Activated CD8-positive, alpha-beta memory T cell treated with anti-CD3 and anti-CD28 coated beads, Interleukin-2, amount 10 ng/mL, durations not matched to agents 7 days and 5 days (primary cell): ENCODE measurements around the gene TK2. TPM values are rescaled to one million over a fixed set of nuclear protein-coding genes. Genes with fewer than 3 reads are reported as not detected.

ENCODE experiments used
- ATAC-seq: fragments of 150-1000 bp; cut with Tn5 transposase; one replicate; pipeline ENCODE4 v1.10.0; 2021; ENCODE audit warnings: moderate library complexity
- CTCF ChIA-PET: fragments of 350-600 bp; sonication (Branson Sonifier 250); formaldehyde crosslinking; loops from one replicate; lab custom pipeline; 2021; ENCODE audit warnings: antibody characterized with exemption; lab: Charles Lee
- DNase-seq: peaks from one replicate; pipeline ENCODE4 v3.0.0-alpha.2; 2020
- H3K27ac Mint-ChIP-seq: one replicate; pipeline ENCODE4 v1.8.0; 2021; ENCODE audit warnings: mild to moderate bottlenecking, mixed read lengths
- H3K27me3 Mint-ChIP-seq: one replicate; pipeline ENCODE4 v1.8.0; 2021; ENCODE audit warnings: mixed read lengths
- H3K36me3 Mint-ChIP-seq: one replicate; pipeline ENCODE4 v1.8.0; 2021; ENCODE audit warnings: mild to moderate bottlenecking, mixed read lengths
- H3K4me1 Mint-ChIP-seq: one replicate; pipeline ENCODE4 v1.8.0; 2021; ENCODE audit warnings: mixed read lengths
- H3K4me3 Mint-ChIP-seq: one replicate; pipeline ENCODE4 v1.8.0; 2021; ENCODE audit warnings: mild to moderate bottlenecking, moderate library complexity, mixed read lengths
- H3K9me3 Mint-ChIP-seq: one replicate; pipeline ENCODE4 v1.8.0; 2022; ENCODE audit warnings: low read depth, mixed read lengths
- total RNA-seq, 2 experiments: library from RNA; stranded (reverse); gene quantifications; one replicate each; pipeline ENCODE4 v1.2.3, GENCODE V29; 2021

TK2 gene
- total RNA-seq, 2 experiments from 2014 or later, result 8.5 to 10.8 TPM

GRCh38 chr16:66476328-66477027 lies 73.4 kb downstream of the TK2 start:
- peak; percentile 60 for DNase-seq
- H3K4me1 Mint-ChIP-seq, result peaks cover 35% of the 10 kb centered on the region
- H3K9me3 Mint-ChIP-seq, result no peaks in the 10 kb centered on the region
- H3K27ac Mint-ChIP-seq, result no peak overlapping the region
- ATAC-seq, result no peak
- H3K27me3 Mint-ChIP-seq, result no peaks in the 10 kb centered on the region
- no peak overlapping the region for H3K4me3 Mint-ChIP-seq
- CTCF ChIA-PET, result interaction anchor here (0.8 to 13.9 kb wide), 20 partner anchors 8 to 175 kb away, joined by 3 to 209 read pairs (median 4); partner anchors contain the start of gene CKLF
- no peaks in the 10 kb centered on the region for H3K36me3 Mint-ChIP-seq

- CTCF ChIA-PET, result interaction anchor here (1.0 to 13.9 kb wide), 10 partner anchors 20 to 176 kb away, joined by 3 to 209 read pairs (median 6); partner anchors contain the start of gene CKLF
- Mint-ChIP-seq H3K9me3 (no peaks in the 10 kb centered on the region), H3K27me3 (no peaks in the 10 kb centered on the region), H3K4me3 (no peak overlapping the region), H3K36me3 (no peaks in the 10 kb centered on the region), H3K4me1 (peaks cover 35% of the 10 kb centered on the region), H3K27ac (no peak overlapping the region)
- ATAC-seq (no peak), DNase-seq (peak; percentile 41)
Observed at GRCh38 chr16:66475232-66475631, 74.7 kb downstream of the TK2 start.

GRCh38 chr16:66474750-66475199 lies 75.1 kb downstream of the TK2 start:
- Mint-ChIP-seq H3K4me3 (no peak overlapping the region), H3K27me3 (no peaks in the 10 kb centered on the region), H3K9me3 (no peaks in the 10 kb centered on the region), H3K36me3 (no peaks in the 10 kb centered on the region), H3K27ac (peak overlapping the region; percentile 63), H3K4me1 (peaks cover 35% of the 10 kb centered on the region)
- ATAC-seq, result peak; percentile 90
- peak; percentile 88 for DNase-seq
- CTCF ChIA-PET, result interaction anchor here (0.8 to 13.9 kb wide), 10 partner anchors 8 to 133 kb away, joined by 3 to 209 read pairs (median 6); partner anchors contain the start of gene CKLF

- Mint-ChIP-seq H3K27me3 (peaks cover 1% of the 10 kb centered on the region), H3K27ac (no peak overlapping the region), H3K4me3 (no peak overlapping the region)
Observed at GRCh38 chr16:66473654-66474519, 76.0 kb downstream of the TK2 start.

GRCh38 chr16:66473051-66473571 lies 76.8 kb downstream of the TK2 start:
- CTCF ChIA-PET, result interaction anchor here (0.7 to 13.9 kb wide), 4 partner anchors 11 to 178 kb away, joined by 3 to 209 read pairs (median 5); no protein-coding TSS in a partner anchor
- Mint-ChIP-seq H3K4me3 (no peak overlapping the region), H3K27ac (no peak overlapping the region), H3K4me1 (peaks cover 25% of the 10 kb centered on the region), H3K9me3 (no peaks in the 10 kb centered on the region), H3K36me3 (no peaks in the 10 kb centered on the region), H3K27me3 (peaks cover 4% of the 10 kb centered on the region)
- ATAC-seq, result no peak
- DNase-seq, result no peak

More at GRCh38 chr16:66473654-66474519, 76.0 kb downstream of the TK2 start:
- H3K36me3 Mint-ChIP-seq, result no peaks in the 10 kb centered on the region
- DNase-seq (no peak), ATAC-seq (no peak)
- no peaks in the 10 kb centered on the region for H3K9me3 Mint-ChIP-seq
- CTCF ChIA-PET, result interaction anchor here (0.6 to 13.9 kb wide), 12 partner anchors 9 to 177 kb away, joined by 3 to 209 read pairs (median 3); partner anchors contain the start of gene CKLF
- H3K4me1 Mint-ChIP-seq, result peaks cover 30% of the 10 kb centered on the region

GRCh38 chr16:66471716-66472393 lies 78.1 kb downstream of the TK2 start:
- peaks cover 23% of the 10 kb centered on the region for H3K4me1 Mint-ChIP-seq

GRCh38 chr16:66471264-66471663 lies 78.7 kb downstream of the TK2 start:
- Mint-ChIP-seq H3K4me3 (no peak overlapping the region), H3K27me3 (peaks cover 6% of the 10 kb centered on the region), H3K9me3 (peaks cover 1% of the 10 kb centered on the region), H3K4me1 (peaks cover 20% of the 10 kb centered on the region), H3K36me3 (no peaks in the 10 kb centered on the region), H3K27ac (no peak overlapping the region)
- no peak for ATAC-seq
- CTCF ChIA-PET, result interaction anchor here (0.8 to 1.8 kb wide), 2 partner anchors 14 to 118 kb away, joined by 3 to 6 read pairs; no protein-coding TSS in a partner anchor
- no peak for DNase-seq

More at GRCh38 chr16:66471716-66472393, 78.1 kb downstream of the TK2 start:
- Mint-ChIP-seq H3K4me3 (no peak overlapping the region), H3K36me3 (no peaks in the 10 kb centered on the region), H3K27me3 (peaks cover 4% of the 10 kb centered on the region), H3K9me3 (no peaks in the 10 kb centered on the region), H3K27ac (no peak overlapping the region)
- CTCF ChIA-PET, result interaction anchor here (0.8 to 13.9 kb wide), 3 partner anchors 13 to 118 kb away, joined by 3 to 209 read pairs (median 6); no protein-coding TSS in a partner anchor
- DNase-seq (no peak), ATAC-seq (no peak)

- Mint-ChIP-seq H3K27ac (no peak overlapping the region), H3K9me3 (peaks cover 2% of the 10 kb centered on the region), H3K4me1 (peaks cover 17% of the 10 kb centered on the region), H3K4me3 (no peak overlapping the region), H3K27me3 (peaks cover 9% of the 10 kb centered on the region), H3K36me3 (no peaks in the 10 kb centered on the region)
- CTCF ChIA-PET, result no interaction called here
- no peak for DNase-seq
- no peak for ATAC-seq
Observed at GRCh38 chr16:66470556-66470955, 79.4 kb downstream of the TK2 start.

GRCh38 chr16:66469947-66470546 lies 79.9 kb downstream of the TK2 start:
- H3K36me3 Mint-ChIP-seq, result no peaks in the 10 kb centered on the region
- DNase-seq (no peak), ATAC-seq (no peak)
- peaks cover 12% of the 10 kb centered on the region for H3K4me1 Mint-ChIP-seq
- H3K27ac Mint-ChIP-seq, result no peak overlapping the region
- H3K4me3 Mint-ChIP-seq, result no peak overlapping the region
- CTCF ChIA-PET, result interaction anchor here (0.9 to 1.9 kb wide), 3 partner anchors 11 to 119 kb away, joined by 5 to 9 read pairs (median 6); no protein-coding TSS in a partner anchor
- H3K27me3 Mint-ChIP-seq, result peaks cover 13% of the 10 kb centered on the region
- peaks cover 2% of the 10 kb centered on the region for H3K9me3 Mint-ChIP-seq

GRCh38 chr16:66469291-66469946 lies 80.5 kb downstream of the TK2 start:
- Mint-ChIP-seq H3K4me3 (no peak overlapping the region), H3K9me3 (peaks cover 2% of the 10 kb centered on the region), H3K4me1 (peaks cover 7% of the 10 kb centered on the region), H3K27ac (no peak overlapping the region), H3K36me3 (no peaks in the 10 kb centered on the region), H3K27me3 (peaks cover 17% of the 10 kb centered on the region)
- ATAC-seq (no peak), DNase-seq (no peak)
- CTCF ChIA-PET, result interaction anchor here (0.9 to 1.9 kb wide), 3 partner anchors 11 to 120 kb away, joined by 5 to 9 read pairs (median 6); no protein-coding TSS in a partner anchor

GRCh38 chr16:66468321-66468965 lies 81.5 kb downstream of the TK2 start:
- DNase-seq (no peak), ATAC-seq (no peak)
- Mint-ChIP-seq H3K4me3 (no peak overlapping the region), H3K27ac (no peak overlapping the region), H3K27me3 (peaks cover 25% of the 10 kb centered on the region), H3K9me3 (peaks cover 2% of the 10 kb centered on the region), H3K4me1 (no peaks in the 10 kb centered on the region), H3K36me3 (no peaks in the 10 kb centered on the region)
- CTCF ChIA-PET, result interaction anchor here (1.4 to 1.9 kb wide), 3 partner anchors 9 to 121 kb away, joined by 3 to 9 read pairs (median 6); no protein-coding TSS in a partner anchor
